Esophagus (tissue), 2 donors: ENCODE results near the gene SPO11. TPM values are rescaled to one million over a fixed set of nuclear protein-coding genes. Genes with fewer than 3 reads are reported as not detected.

Experiments
- H3K27ac ChIP-seq, 2 donors: one replicate each; pipeline ENCODE4 v1.5.1; 2013; ENCODE audit warnings: low read depth in 2 of 2, mild to moderate bottlenecking in 2 of 2, inconsistent platforms in 1 of 2, low read length in 1 of 2, moderate library complexity in 1 of 2
- H3K27me3 ChIP-seq, 2 donors: one replicate each; pipeline ENCODE4 v1.6.1; 2013; ENCODE audit warnings: low read length in 2 of 2, control low read depth in 1 of 2, mild to moderate bottlenecking in 1 of 2; ENCODE audit not compliant: insufficient read depth in 2 of 2, control insufficient read depth in 1 of 2
- H3K36me3 ChIP-seq, 2 donors: one replicate each; pipeline ENCODE4 v1.6.1; 2013; ENCODE audit warnings: low read length in 1 of 2; ENCODE audit not compliant: control insufficient read depth in 2 of 2, insufficient read depth in 2 of 2
- H3K4me1 ChIP-seq, 2 donors: one replicate each; pipeline ENCODE4 v1.6.1; 2013; ENCODE audit warnings: low read length in 1 of 2; ENCODE audit not compliant: control insufficient read depth in 2 of 2, insufficient read depth in 2 of 2
- H3K4me3 ChIP-seq, 2 donors: one replicate each; pipeline ENCODE4 v1.5.1; 2013; ENCODE audit warnings: low read length in 2 of 2, mild to moderate bottlenecking in 2 of 2, low read depth in 1 of 2, moderate library complexity in 1 of 2
- H3K9me3 ChIP-seq, 2 donors: one replicate each; pipeline ENCODE4 v1.6.1; 2013; ENCODE audit warnings: mild to moderate bottlenecking in 2 of 2, low read depth in 1 of 2, low read length in 1 of 2, moderate library complexity in 1 of 2; ENCODE audit not compliant: control insufficient read depth in 2 of 2, insufficient read depth in 1 of 2
- WGBS, 2 donors: extraction: QIAGEN DNeasy Blood & Tissue Kit; methylation state at CpG; one replicate each; pipeline ENCODE4 v1.1.7; 2013; 5-methylcytosine and 5-hydroxymethylcytosine counted together
- polyA plus RNA-seq, 2 donors: library from polyadenylated mRNA; stranded (reverse); fragments of 200-250 nt; gene quantifications; one replicate each; pipeline ENCODE4 v1.2.3, GENCODE V29; 2013
- donor health status: healthy with polysubstance abuse.
- donor health status: Bipolar disorder and iron deficiency.

The SPO11 gene
- polyA plus RNA-seq, 2 donors, result not detected

- no peaks in the 10 kb centered on the region for H3K27me3 ChIP-seq
- H3K4me3 ChIP-seq, result peak overlapping the region; percentile 49 to 64
- peaks cover 5 to 29% of the 10 kb centered on the region in 2 donors for H3K4me1 ChIP-seq
- peak overlapping the region; percentile 80 to 85 for H3K27ac ChIP-seq
- no peaks in the 10 kb centered on the region for H3K9me3 ChIP-seq
- peaks cover 6 to 16% of the 10 kb centered on the region in 2 donors for H3K36me3 ChIP-seq
- WGBS, 2 donors, result 32 to 35% methylated on average over 30 to 33 of the region's 33 CpGs
Measured at GRCh38 chr20:57392512-57393271, 63.1 kb downstream of the SPO11 start.

Other genes with a start within 250 kb of the SPO11 start
- gene BMP7, start 63.2 kb upstream of the SPO11 start, polyA plus RNA-seq, result 10 to 100 TPM; 17.6 to 28.7 TPM
- gene RAE1, start 21.5 kb downstream of the SPO11 start, polyA plus RNA-seq, result 10 to 100 TPM in 1 of 2 donors, 1 to 10 TPM in 1; 8.6 to 25.0 TPM
- gene RBM38, start 61.6 kb downstream of the SPO11 start, polyA plus RNA-seq, result 10 to 100 TPM; 10.9 to 13.8 TPM
- gene CTCFL, start 195.3 kb downstream of the SPO11 start, polyA plus RNA-seq, result not detected
- gene PCK1, start 231.3 kb downstream of the SPO11 start, polyA plus RNA-seq, result under 1 TPM; 0.12 to 0.25 TPM